Hepatocyte (in vitro differentiated cells): ENCODE results near the gene SLC15A5. TPM values are rescaled to one million over a fixed set of nuclear protein-coding genes. Genes with fewer than 3 reads are reported as not detected.

Experiments
- DNase-seq: peaks from one replicate; pipeline ENCODE4 v3.0.0-alpha.2; 2016; ENCODE audit warnings: low spot score
- H2AFZ ChIP-seq: fragments of 200-600 bp; sonication (generic); 2 replicates; pipeline ENCODE4 v1.6.0; 2016; ENCODE audit warnings: antibody characterized with exemption, mild to moderate bottlenecking
- H3K27ac ChIP-seq: fragments of 200-600 bp; sonication (generic); 2 replicates; pipeline ENCODE4 v1.5.1; 2016; ENCODE audit warnings: mild to moderate bottlenecking
- H3K27me3 ChIP-seq: fragments of 200-600 bp; sonication (generic); 2 replicates; pipeline ENCODE4 v1.6.1; 2016
- H3K36me3 ChIP-seq: fragments of 200-600 bp; sonication (generic); replicated peaks from 2 replicates; pipeline ENCODE4 v1.5.1; 2016; ENCODE audit warnings: low read depth; ENCODE audit not compliant: insufficient read depth
- H3K4me1 ChIP-seq: fragments of 200-600 bp; sonication (generic); 2 replicates; pipeline ENCODE4 v1.5.1; 2016; ENCODE audit warnings: mild to moderate bottlenecking, moderate library complexity; ENCODE audit not compliant: insufficient read depth
- H3K4me2 ChIP-seq: fragments of 200-600 bp; sonication (generic); 2 replicates; pipeline ENCODE4 v1.6.0; 2016
- H3K4me3 ChIP-seq: fragments of 200-600 bp; sonication (generic); 2 replicates; pipeline ENCODE4 v1.5.1; 2016; ENCODE audit warnings: mild to moderate bottlenecking
- H3K79me2 ChIP-seq: fragments of 200-600 bp; sonication (generic); 2 replicates; pipeline ENCODE4 v1.6.0; 2017; ENCODE audit warnings: mild to moderate bottlenecking
- H3K9me2 ChIP-seq: fragments of 200-600 bp; sonication (generic); replicated peaks from 2 replicates; pipeline ENCODE4 v1.6.0; 2017; ENCODE audit warnings: mild to moderate bottlenecking; ENCODE audit not compliant: insufficient read depth
- H3K9me3 ChIP-seq: fragments of 200-600 bp; sonication (generic); 2 replicates; pipeline ENCODE4 v1.5.1; 2016; ENCODE audit warnings: low read depth, mild to moderate bottlenecking
- H4K20me1 ChIP-seq: fragments of 200-600 bp; sonication (generic); 2 replicates; pipeline ENCODE4 v1.6.0; 2016; ENCODE audit warnings: mild to moderate bottlenecking; ENCODE audit not compliant: insufficient read depth, poor library complexity, severe bottlenecking
- CTCF ChIP-seq: fragments of 200-600 bp; sonication (generic); IDR thresholded peaks from 2 replicates; pipeline ENCODE4 v1.5.1; 2016; ENCODE audit warnings: antibody characterized with exemption, mild to moderate bottlenecking; ENCODE audit not compliant: poor library complexity
- EZH2 ChIP-seq: fragments of 200-600 bp; sonication (generic); IDR thresholded peaks from 2 replicates; pipeline ENCODE4 v1.6.1; 2016; ENCODE audit warnings: antibody characterized with exemption, mild to moderate bottlenecking, borderline replicate concordance
- EZH2phosphoT487 ChIP-seq: fragments of 200-600 bp; sonication (generic); IDR thresholded peaks from one replicate; pipeline ENCODE4 v1.6.1; 2018; ENCODE audit warnings: antibody characterized with exemption, mild to moderate bottlenecking, low read depth, moderate library complexity; ENCODE audit not compliant: unreplicated experiment, severe bottlenecking
- WGBS: methylation state at CpG from one replicate; pipeline ENCODE4 v1.1.6; 2016; ENCODE audit warnings: low lambda C conversion rate; ENCODE audit errors: missing lambda C conversion rate; 5-methylcytosine and 5-hydroxymethylcytosine counted together
- polyA plus RNA-seq: library from polyadenylated mRNA; unstranded; fragments of >200 nt; fragmentation: Nextera tagmentation; extraction: Ambion mirVana; gene quantifications from 2 replicates; pipeline ENCODE4 v1.2.1, GENCODE V29; 2016
- total RNA-seq: library from RNA; depleted of rRNA; stranded (reverse); fragments of >200 nt; gene quantifications from 2 replicates; pipeline ENCODE4 v1.2.3, GENCODE V29; 2014

SLC15A5 gene
- total and polyA plus RNA-seq, 2 experiments from 2014 or later, result 0.10 TPM; not detected in 1

GRCh38 chr12:16224196-16224595 lies 53.3 kb downstream of the SLC15A5 start:
- DNase-seq, result no peak
- H3K9me3 ChIP-seq, result no peaks in the 10 kb centered on the region
- H3K36me3 ChIP-seq, result no peaks in the 10 kb centered on the region
- H3K4me3 ChIP-seq, result no peak overlapping the region
- WGBS, result 85% methylated on average over 3 of the region's 3 CpGs
- TF ChIP-seq EZH2phosphoT487, result no peak
- no peak for TF ChIP-seq EZH2
- no peak for TF ChIP-seq CTCF
- H3K4me1 ChIP-seq, result no peaks in the 10 kb centered on the region
- no peaks in the 10 kb centered on the region for H3K79me2 ChIP-seq
- no peak overlapping the region for H2AFZ ChIP-seq
- H3K27me3 ChIP-seq, result no peaks in the 10 kb centered on the region
- H3K4me2 ChIP-seq, result no peak overlapping the region
- no peaks in the 10 kb centered on the region for H4K20me1 ChIP-seq
- H3K27ac ChIP-seq, result no peak overlapping the region
- no peaks in the 10 kb centered on the region for H3K9me2 ChIP-seq

- WGBS, result 94% methylated on average over 2 of the region's 2 CpGs
- Histone ChIP-seq H3K4me2 (no peak overlapping the region), H4K20me1 (no peaks in the 10 kb centered on the region), H3K27ac (no peak overlapping the region), H3K27me3 (no peaks in the 10 kb centered on the region), H3K36me3 (no peaks in the 10 kb centered on the region), H2AFZ (no peak overlapping the region), H3K9me3 (no peaks in the 10 kb centered on the region), H3K79me2 (no peaks in the 10 kb centered on the region), H3K9me2 (no peaks in the 10 kb centered on the region), H3K4me3 (no peak overlapping the region), H3K4me1 (no peaks in the 10 kb centered on the region)
- no peak for DNase-seq
- TF ChIP-seq EZH2 (no peak), EZH2phosphoT487 (no peak), CTCF (no peak)
These were observed 55.7 kb downstream of the SLC15A5 start for GRCh38 chr12:16221776-16222175.

- Histone ChIP-seq H3K4me2 (no peak overlapping the region), H3K79me2 (no peaks in the 10 kb centered on the region), H3K9me2 (no peaks in the 10 kb centered on the region), H3K27me3 (no peaks in the 10 kb centered on the region), H3K27ac (no peak overlapping the region), H3K9me3 (no peaks in the 10 kb centered on the region), H2AFZ (no peak overlapping the region), H3K4me1 (no peaks in the 10 kb centered on the region), H3K36me3 (no peaks in the 10 kb centered on the region), H3K4me3 (no peak overlapping the region), H4K20me1 (no peaks in the 10 kb centered on the region)
- TF ChIP-seq EZH2, result no peak
- no peak for TF ChIP-seq CTCF
- TF ChIP-seq EZH2phosphoT487, result no peak
- DNase-seq, result no peak
These were observed 57.4 kb downstream of the SLC15A5 start for GRCh38 chr12:16220120-16220519.
